Natural killer cell (primary cell): ENCODE data around the gene GALR2. TPM values are rescaled to one million over a fixed set of nuclear protein-coding genes. Genes with fewer than 3 reads are reported as not detected.
"Not testable (repeated sequence)": the region's sequence is repeated elsewhere in the genome, so short reads cannot be mapped to it uniquely, and the experiment has no call there.

Experiments
- ATAC-seq, 3 donors: fragments of 150-1000 bp in 2 of 3; fragments of 200-7000 bp in 1 of 3; cut with Tn5 transposase; 1 replicate in 1 of 3; 2 replicates in 2 of 3; pipeline ENCODE4 v1.10.0; 2021; ENCODE audit warnings: mild to moderate bottlenecking in 2 of 3, moderate library complexity in 2 of 3
- DNase-seq, 2 donors: peaks; one replicate each; pipeline versions ENCODE4 v3.0.0 to v3.0.0-alpha.2; 2013 to 2021; ENCODE audit warnings: mixed read lengths in 1 of 2
- H3K27ac ChIP-seq: one replicate; pipeline ENCODE4 v1.5.1; 2013; ENCODE audit warnings: mild to moderate bottlenecking, low read length
- H3K27me3 ChIP-seq: one replicate; pipeline ENCODE4 v1.6.1; 2013; ENCODE audit warnings: low read length; ENCODE audit not compliant: control insufficient read depth, insufficient read depth
- H3K36me3 ChIP-seq: one replicate; pipeline ENCODE4 v1.6.1; 2013; ENCODE audit warnings: low read length; ENCODE audit not compliant: control insufficient read depth, insufficient read depth
- H3K4me1 ChIP-seq: one replicate; pipeline ENCODE4 v1.6.1; 2013; ENCODE audit warnings: low read length; ENCODE audit not compliant: control insufficient read depth, insufficient read depth
- H3K4me3 ChIP-seq: one replicate; pipeline ENCODE4 v1.5.1; 2013; ENCODE audit warnings: low read length
- H3K9me3 ChIP-seq: one replicate; pipeline ENCODE4 v1.6.1; 2013; ENCODE audit warnings: low read length; ENCODE audit not compliant: control insufficient read depth, insufficient read depth
- H3K27ac Mint-ChIP-seq, 2 donors: one replicate each; pipeline ENCODE4 v1.8.0; 2022; ENCODE audit warnings: mild to moderate bottlenecking in 2 of 2, mixed read lengths in 2 of 2, moderate library complexity in 1 of 2
- H3K27me3 Mint-ChIP-seq, 2 donors: one replicate each; pipeline ENCODE4 v1.8.0; 2022; ENCODE audit warnings: low read depth in 2 of 2, mixed read lengths in 2 of 2
- H3K36me3 Mint-ChIP-seq: one replicate; pipeline ENCODE4 v1.8.0; 2022; ENCODE audit warnings: mixed read lengths
- H3K4me1 Mint-ChIP-seq, 2 donors: one replicate each; pipeline ENCODE4 v1.8.0; 2022; ENCODE audit warnings: mixed read lengths in 2 of 2
- H3K4me3 Mint-ChIP-seq: one replicate; pipeline ENCODE4 v1.8.0; 2022; ENCODE audit warnings: mild to moderate bottlenecking, moderate library complexity, mixed read lengths
- H3K9me3 Mint-ChIP-seq, 2 donors: one replicate each; pipeline ENCODE4 v1.8.0; 2022; ENCODE audit warnings: mixed read lengths in 2 of 2
- CTCF ChIP-seq: fragments of 200-600 bp; IDR thresholded peaks from one replicate; pipeline ENCODE4 v1.8.0; 2022; ENCODE audit warnings: antibody characterized with exemption
- WGBS: methylation state at CpG from one replicate; pipeline ENCODE4 v1.1.7; 2013; ENCODE audit warnings: missing lambda C conversion rate; ENCODE audit not compliant: insufficient coverage; 5-methylcytosine and 5-hydroxymethylcytosine counted together
- intact Hi-C: fragments of 100-400 bp; cut with micrococcal nuclease; formaldehyde crosslinking; loops from one replicate; pipeline ENCODE4 v1.14.2; 2022
- total RNA-seq, 4 donors: library from RNA; stranded (reverse); fragments of 120-200 nt in 1 of 4; gene quantifications; one replicate each; pipeline versions ENCODE4 v1.2.3 to v1.2.4, GENCODE V29; 2013 to 2022

The GALR2 gene
- total RNA-seq, 3 donors from 2014 or later (not counting 1 experiment from before 2014, with no cell fraction given) = 0.27 to 0.53 TPM; not detected in 1

- ATAC-seq (peak; percentile 7 to 43 (median 14)), DNase-seq (peak in 1 of 2 donors; percentile 80)
- peaks cover 37% of the 10 kb centered on the region for H3K27me3 ChIP-seq
- peaks cover 41% of the 10 kb centered on the region for H3K4me1 ChIP-seq
- H3K4me3 ChIP-seq = no peak overlapping the region
- peaks cover 11 to 26% of the 10 kb centered on the region in 2 donors for H3K4me1 Mint-ChIP-seq
- peak overlapping the region; percentile 75 for H3K4me3 Mint-ChIP-seq
- WGBS = 7% methylated on average over 82 of the region's 82 CpGs
- H3K27ac ChIP-seq = no peak overlapping the region
- intact Hi-C loops = no loop called here
- H3K27me3 Mint-ChIP-seq = peaks cover 32 to 38% of the 10 kb centered on the region in 2 donors
- no peaks in the 10 kb centered on the region for H3K36me3 ChIP-seq
- H3K9me3 ChIP-seq = no peaks in the 10 kb centered on the region
- TF ChIP-seq CTCF = no peak
- no peaks in the 10 kb centered on the region for H3K9me3 Mint-ChIP-seq
- peak overlapping the region in 1 of 2 donors; percentile 33 for H3K27ac Mint-ChIP-seq
- no peaks in the 10 kb centered on the region for H3K36me3 Mint-ChIP-seq
Observed at GRCh38 chr17:76076765-76077583, 2.4 kb downstream of the GALR2 start.

- Histone ChIP-seq H3K27ac (no peak overlapping the region), H3K9me3 (no peaks in the 10 kb centered on the region), H3K4me3 (no peak overlapping the region), H3K36me3 (peaks cover 4% of the 10 kb centered on the region), H3K4me1 (peaks cover 41% of the 10 kb centered on the region), H3K27me3 (peaks cover 37% of the 10 kb centered on the region)
- WGBS = 41% methylated on average over 11 of the region's 12 CpGs
- ATAC-seq (no peak), DNase-seq (no peak)
- Mint-ChIP-seq H3K27me3 (peaks cover 32 to 38% of the 10 kb centered on the region in 2 donors), H3K4me3 (no peak overlapping the region), H3K9me3 (no peaks in the 10 kb centered on the region), H3K4me1 (peaks cover 10 to 25% of the 10 kb centered on the region in 2 donors), H3K36me3 (no peaks in the 10 kb centered on the region), H3K27ac (no peak overlapping the region)
- TF ChIP-seq CTCF = no peak
- intact Hi-C loops = no loop called here
Observed at GRCh38 chr17:76077584-76078110, 3.1 kb downstream of the GALR2 start.

DNA sequence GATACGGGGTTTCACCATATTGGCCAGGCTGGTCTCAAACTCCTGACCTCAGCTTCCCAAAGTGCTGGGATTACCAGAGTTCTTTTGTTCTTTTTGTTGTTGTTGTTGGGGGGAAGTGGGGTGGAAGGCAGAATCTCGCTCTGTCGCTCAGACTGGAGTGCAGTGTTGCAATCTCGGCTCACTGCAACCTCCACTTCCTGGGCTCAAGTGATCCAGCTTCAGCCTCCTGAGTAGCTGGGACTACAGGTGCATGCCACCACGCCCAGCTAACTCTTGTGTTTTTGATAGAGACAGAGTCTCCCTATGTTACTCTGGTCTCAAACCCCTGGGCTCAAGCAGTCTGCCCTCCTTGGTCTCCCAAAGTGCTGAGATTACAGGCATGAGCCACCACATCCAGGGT is 3.8 kb downstream of the GALR2 start:
- ATAC-seq, H3K4me3 ChIP-seq, H3K27ac ChIP-seq, H3K9me3 Mint-ChIP-seq, H3K9me3 ChIP-seq, DNase-seq, H3K36me3 Mint-ChIP-seq, H3K4me3 Mint-ChIP-seq, intact Hi-C loops, H3K27ac Mint-ChIP-seq: not testable (repeated sequence)
- H3K27me3 ChIP-seq = peaks cover 37% of the 10 kb centered on the region
- WGBS = 59% methylated on average over 5 of the region's 5 CpGs
- peaks cover 36% of the 10 kb centered on the region for H3K4me1 ChIP-seq
- Mint-ChIP-seq H3K27me3 (peaks cover 30 to 38% of the 10 kb centered on the region in 2 donors), H3K4me1 (peaks cover 10 to 25% of the 10 kb centered on the region in 2 donors)
- H3K36me3 ChIP-seq = peaks cover 11% of the 10 kb centered on the region

DNA sequence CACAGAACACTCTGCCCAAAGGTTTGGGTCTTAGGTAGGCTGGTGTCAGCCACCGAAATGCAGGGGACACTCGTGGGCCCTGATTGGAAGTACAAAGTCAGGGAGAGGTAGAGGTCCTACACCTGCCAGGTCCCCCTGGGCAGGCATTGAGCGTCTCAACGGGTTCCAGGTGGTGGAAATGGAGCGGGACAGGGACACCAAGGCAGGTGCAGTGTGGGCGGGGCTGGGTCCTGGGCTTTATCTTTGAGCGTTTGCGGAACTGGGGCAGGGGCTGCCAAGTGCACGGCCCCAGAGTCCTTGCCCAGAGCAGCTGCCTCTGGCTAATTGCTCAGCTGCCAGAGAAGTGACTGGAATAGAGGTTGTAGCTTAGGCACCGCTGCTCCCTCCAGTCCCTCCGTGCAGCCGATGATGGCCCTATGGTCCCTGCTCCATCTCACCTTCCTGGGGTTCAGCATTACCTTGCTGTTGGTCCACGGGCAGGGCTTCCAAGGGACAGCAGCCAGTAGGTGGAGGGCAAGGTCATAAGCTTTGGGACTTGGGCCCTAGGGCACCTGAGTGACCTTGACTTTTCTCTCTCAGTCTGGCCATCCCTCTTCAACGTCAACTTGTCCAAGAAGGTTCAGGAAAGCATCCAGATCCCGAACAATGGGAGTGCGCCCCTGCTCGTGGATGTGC is 4.4 kb downstream of the GALR2 start, which contains the start of gene ZACN:
TSS of gene ZACN (plus strand) at position 323 of the 675 bp plus-strand sequence. CDS start at position 406, 83 bp downstream.
- intact Hi-C loops = no loop called here
- H3K4me3 Mint-ChIP-seq = no peak within 1 kb of the TSS
- peaks cover 36% of the 10 kb centered on the region for H3K4me1 ChIP-seq

More for the DNA sequence above, 4.4 kb downstream of the GALR2 start, which contains the start of gene ZACN:
- Histone ChIP-seq H3K9me3 (no peaks in the 10 kb centered on the region), H3K27me3 (peaks cover 33% of the 10 kb centered on the region), H3K4me3 (no peak within 1 kb of the TSS), H3K27ac (no peak within 1 kb of the TSS), H3K36me3 (peaks cover 18% of the 10 kb centered on the region)
- ATAC-seq = no peak
- Mint-ChIP-seq H3K27ac (no peak within 1 kb of the TSS), H3K9me3 (no peaks in the 10 kb centered on the region), H3K27me3 (peaks cover 24 to 35% of the 10 kb centered on the region in 2 donors), H3K36me3 (no peaks in the 10 kb centered on the region), H3K4me1 (peaks cover 10 to 25% of the 10 kb centered on the region in 2 donors)
- no peak for TF ChIP-seq CTCF
- 72% methylated on average over 17 of the region's 17 CpGs for WGBS
- no peak for DNase-seq
